Prostate gland (tissue), 2 donors: ENCODE results near the gene EMCN. TPM values are rescaled to one million over a fixed set of nuclear protein-coding genes. Genes with fewer than 3 reads are reported as not detected.

Source experiments
- DNase-seq: peaks from one replicate; pipeline ENCODE4 v3.0.0-alpha.2; 2019; ENCODE audit warnings: low spot score
- H3K27ac ChIP-seq, 2 donors: fragments of 200-600 bp; sonication (generic); 2 replicates each; pipeline ENCODE4 v1.5.1; 2017 to 2019
- H3K27me3 ChIP-seq: fragments of 200-600 bp; sonication (generic); replicated peaks from 2 replicates; pipeline ENCODE4 v1.5.1; 2019; ENCODE audit not compliant: insufficient read depth
- H3K36me3 ChIP-seq, 2 donors: fragments of 200-600 bp; sonication (generic); 1 replicate in 1 of 2; 2 replicates in 1 of 2; pipeline versions ENCODE4 v1.5.1 to v1.8.1; 2017 to 2019
- H3K4me1 ChIP-seq: fragments of 200-600 bp; sonication (generic); replicated peaks from 2 replicates; pipeline ENCODE4 v1.5.1; 2019
- H3K4me3 ChIP-seq, 2 donors: fragments of 200-600 bp; sonication (generic); 2 replicates each; pipeline ENCODE4 v1.5.1; 2017 to 2019
- H3K9me3 ChIP-seq: fragments of 200-600 bp; sonication (generic); 2 replicates; pipeline ENCODE4 v1.5.1; 2017
- CTCF ChIP-seq, 4 experiments: fragments of 200-600 bp in 2 of 4; fragments of 450-650 bp in 2 of 4; sonication (generic) in 2 of 4; IDR thresholded peaks; 1 replicate in 3 of 4; 2 replicates in 1 of 4; pipeline ENCODE4 v1.5.1; 2016 to 2019; ENCODE audit warnings: antibody characterized with exemption in 4 of 4, mild to moderate bottlenecking in 2 of 4, moderate library complexity in 2 of 4
- POLR2A ChIP-seq: fragments of 450-650 bp; IDR thresholded peaks from one replicate; pipeline ENCODE4 v1.6.1; 2016; ENCODE audit warnings: antibody characterized with exemption, mild to moderate bottlenecking
- POLR2AphosphoS5 ChIP-seq: sonication (generic); formaldehyde crosslinking; IDR thresholded peaks from one replicate; pipeline ENCODE4 v1.6.1; 2017; ENCODE audit warnings: antibody characterized with exemption
- WGBS: methylation state at CpG from one replicate; pipeline ENCODE4 v1.1.5; 2018; 5-methylcytosine and 5-hydroxymethylcytosine counted together
- intact Hi-C: fragments of 100-400 bp; cut with DNase I; formaldehyde crosslinking; loops from one replicate; pipeline ENCODE4 v1.14.2; 2022
- total RNA-seq, 2 donors: library from RNA; depleted of rRNA; stranded (reverse); fragments of >200 nt; gene quantifications; one replicate each; pipeline ENCODE4 v1.1.0, GENCODE V29; 2016

The EMCN gene
- total RNA-seq, 2 donors from 2014 or later, result 15.3 to 78.1 TPM

GRCh38 chr4:100510551-100510950, 7.3 kb downstream of the EMCN start:
- no peaks in the 10 kb centered on the region for H3K4me1 ChIP-seq
- intact Hi-C loops, result no loop called here
- H3K27ac ChIP-seq, result no peak overlapping the region
- no peak for DNase-seq
- H3K4me3 ChIP-seq, result no peak overlapping the region
- no peaks in the 10 kb centered on the region for H3K9me3 ChIP-seq
- H3K27me3 ChIP-seq, result no peaks in the 10 kb centered on the region
- WGBS, result 11% methylated on average over 2 of the region's 2 CpGs
- no peaks in the 10 kb centered on the region for H3K36me3 ChIP-seq
- TF ChIP-seq POLR2AphosphoS5 (no peak), POLR2A (no peak), CTCF (IDR thresholded peaks at IDR 0.05) (no peak)

GRCh38 chr4:100509386-100509785, 8.4 kb downstream of the EMCN start:
- Histone ChIP-seq H3K27me3 (no peaks in the 10 kb centered on the region), H3K27ac (no peak overlapping the region), H3K4me3 (no peak overlapping the region), H3K36me3 (no peaks in the 10 kb centered on the region), H3K4me1 (no peaks in the 10 kb centered on the region), H3K9me3 (no peaks in the 10 kb centered on the region)
- WGBS, result 92% methylated on average over 3 of the region's 3 CpGs
- DNase-seq, result no peak
- TF ChIP-seq CTCF (IDR thresholded peaks at IDR 0.05) (no peak), POLR2AphosphoS5 (no peak), POLR2A (no peak)
- intact Hi-C loops, result no loop called here

- TF ChIP-seq POLR2AphosphoS5 (no peak), CTCF (IDR thresholded peaks at IDR 0.05) (no peak), POLR2A (no peak)
- no peak overlapping the region for H3K27ac ChIP-seq
- no peak overlapping the region for H3K4me3 ChIP-seq
- intact Hi-C loops, result no loop called here
- H3K9me3 ChIP-seq, result no peaks in the 10 kb centered on the region
- H3K27me3 ChIP-seq, result no peaks in the 10 kb centered on the region
- H3K36me3 ChIP-seq, result no peaks in the 10 kb centered on the region
- H3K4me1 ChIP-seq, result no peaks in the 10 kb centered on the region
- no peak for DNase-seq
- 73% methylated on average over 3 of the region's 3 CpGs for WGBS
Observed at GRCh38 chr4:100508691-100509090, 9.1 kb downstream of the EMCN start.

- Histone ChIP-seq H3K9me3 (no peaks in the 10 kb centered on the region), H3K4me3 (no peak overlapping the region), H3K4me1 (no peaks in the 10 kb centered on the region), H3K27ac (no peak overlapping the region), H3K36me3 (no peaks in the 10 kb centered on the region), H3K27me3 (no peaks in the 10 kb centered on the region)
- TF ChIP-seq POLR2A (no peak), CTCF (IDR thresholded peaks at IDR 0.05) (no peak), POLR2AphosphoS5 (no peak)
- WGBS, result 91% methylated on average over 18 of the region's 18 CpGs
- intact Hi-C loops, result no loop called here
- no peak for DNase-seq
Observed at GRCh38 chr4:100504086-100504874, 13.5 kb downstream of the EMCN start.

- Histone ChIP-seq H3K27ac (no peak overlapping the region), H3K27me3 (no peaks in the 10 kb centered on the region), H3K4me3 (no peak overlapping the region), H3K36me3 (no peaks in the 10 kb centered on the region), H3K4me1 (no peaks in the 10 kb centered on the region), H3K9me3 (no peaks in the 10 kb centered on the region)
- intact Hi-C loops, result no loop called here
- DNase-seq, result no peak
- TF ChIP-seq CTCF (IDR thresholded peaks at IDR 0.05) (no peak), POLR2A (no peak), POLR2AphosphoS5 (no peak)
Observed at GRCh38 chr4:100497791-100498190, 20.0 kb downstream of the EMCN start.
